ENCODE data around the gene ASB12. TPM values are rescaled to one million over a fixed set of nuclear protein-coding genes. Genes with fewer than 3 reads are reported as not detected.
A peak's percentile ranks its signal among the peaks of the same experiment; 100 is the strongest.
"Not testable (repeated sequence)": the region's sequence is repeated elsewhere in the genome, so short reads cannot be mapped to it uniquely, and the experiment has no call there.

ASB12 gene, protein sequence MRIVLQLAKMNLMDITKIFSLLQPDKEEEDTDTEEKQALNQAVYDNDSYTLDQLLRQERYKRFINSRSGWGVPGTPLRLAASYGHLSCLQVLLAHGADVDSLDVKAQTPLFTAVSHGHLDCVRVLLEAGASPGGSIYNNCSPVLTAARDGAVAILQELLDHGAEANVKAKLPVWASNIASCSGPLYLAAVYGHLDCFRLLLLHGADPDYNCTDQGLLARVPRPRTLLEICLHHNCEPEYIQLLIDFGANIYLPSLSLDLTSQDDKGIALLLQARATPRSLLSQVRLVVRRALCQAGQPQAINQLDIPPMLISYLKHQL
- 0.17 TPM in 1 of 2 replicates, not detected in the other for total RNA-seq (2014; rRNA removed; shearing (Covaris generic); ENCODE audit: low replicate concordance)

DNA sequence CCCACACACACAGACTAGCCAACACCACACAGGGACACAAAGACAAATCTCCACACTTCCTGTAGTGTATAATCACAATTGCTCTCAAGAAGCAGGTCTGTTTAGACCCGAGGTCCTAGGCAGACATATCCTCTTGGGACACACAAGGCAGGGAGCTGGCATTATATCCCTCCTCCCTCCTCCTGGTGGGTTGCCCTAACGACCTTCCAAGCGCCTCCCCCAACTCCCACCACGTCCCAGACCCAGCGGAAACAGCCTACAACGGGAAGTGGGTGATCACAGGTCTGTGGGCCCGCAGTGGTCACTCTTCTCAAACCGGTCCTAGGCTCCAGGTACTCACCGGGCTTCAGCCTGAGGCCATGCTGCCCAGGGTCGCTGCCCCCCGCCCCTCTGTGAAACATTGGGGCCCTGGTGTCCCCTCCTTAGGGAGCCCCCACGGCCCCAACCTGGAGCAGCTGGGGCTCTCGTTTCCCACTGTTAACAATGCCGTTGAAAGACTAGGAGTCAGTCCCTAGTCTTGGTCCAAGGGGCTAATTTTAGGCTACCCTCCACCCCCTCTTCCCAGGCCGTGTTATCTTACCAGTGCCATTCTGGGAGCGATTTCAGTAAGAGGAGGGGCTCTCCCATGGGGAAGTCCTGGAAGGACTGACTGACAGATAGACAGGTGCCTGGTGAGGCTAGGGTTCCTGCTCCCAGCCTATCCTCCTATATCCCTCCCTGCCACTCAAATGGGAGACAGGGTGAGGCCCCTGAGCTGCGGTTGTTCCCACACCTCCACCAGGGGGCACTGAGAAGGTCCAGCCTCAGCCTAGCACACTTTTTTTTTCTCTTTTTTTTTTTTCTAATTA is at the start of gene ASB12:
TSS of gene ASB12 (minus strand) at position 485 of the 848 bp plus-strand sequence. CDS start 4,957 bp downstream, outside the sequence.
- in situ Hi-C loops (cut with HindIII; ENCODE audit: low pct_unique_long_range_greater_than_20kb, low sequenced_read_pairs), result no loop called here
- DNase-seq (ENCODE audit: low read depth), result no peak

DNA sequence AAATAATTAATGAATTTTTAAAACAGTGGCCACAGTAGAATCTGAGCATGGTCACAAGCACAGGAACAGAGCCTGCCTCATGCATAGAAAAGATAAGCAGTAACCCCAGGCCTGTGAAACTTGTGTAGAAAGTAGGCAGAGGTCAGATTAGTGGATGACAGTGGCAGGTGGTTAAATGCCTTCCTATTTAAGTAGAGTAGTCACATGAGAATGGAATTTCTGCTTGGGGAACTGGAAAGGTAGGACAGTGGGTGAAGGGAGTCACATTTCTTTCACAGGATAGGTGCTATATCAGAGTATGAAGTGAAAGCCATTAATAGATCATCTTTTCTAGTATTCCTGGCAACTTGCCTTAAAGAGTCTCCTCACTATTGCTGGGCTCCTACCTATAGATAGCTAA is 34.9 kb upstream of the ASB12 start:
- no peak for DNase-seq (ENCODE audit: low read depth)
- in situ Hi-C loops (cut with HindIII; ENCODE audit: low pct_unique_long_range_greater_than_20kb, low sequenced_read_pairs), result no loop called here

DNA sequence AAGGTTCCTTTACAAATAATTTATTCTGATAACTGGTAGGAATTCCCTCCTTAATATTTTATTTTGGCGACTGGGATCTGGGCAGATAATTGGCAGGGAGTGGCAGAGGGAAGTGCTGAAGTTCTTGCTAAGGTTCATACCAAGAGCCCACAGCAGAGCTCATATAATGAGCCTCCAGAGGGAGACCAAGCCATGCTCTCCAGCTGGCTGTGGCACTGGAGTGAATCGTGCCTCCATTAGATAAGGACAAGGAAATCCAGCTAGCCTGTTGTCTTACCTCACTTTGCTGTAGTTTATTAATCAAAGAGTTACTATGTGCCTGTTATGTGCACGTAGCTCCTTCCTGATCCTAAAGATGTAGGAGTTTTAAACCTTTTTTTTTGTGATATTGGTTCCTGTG is 1.3 kb downstream of the ASB12 start:
- in situ Hi-C loops (cut with HindIII; ENCODE audit: low pct_unique_long_range_greater_than_20kb, low sequenced_read_pairs), result no loop called here
- DNase-seq (ENCODE audit: low read depth), result no peak

DNA sequence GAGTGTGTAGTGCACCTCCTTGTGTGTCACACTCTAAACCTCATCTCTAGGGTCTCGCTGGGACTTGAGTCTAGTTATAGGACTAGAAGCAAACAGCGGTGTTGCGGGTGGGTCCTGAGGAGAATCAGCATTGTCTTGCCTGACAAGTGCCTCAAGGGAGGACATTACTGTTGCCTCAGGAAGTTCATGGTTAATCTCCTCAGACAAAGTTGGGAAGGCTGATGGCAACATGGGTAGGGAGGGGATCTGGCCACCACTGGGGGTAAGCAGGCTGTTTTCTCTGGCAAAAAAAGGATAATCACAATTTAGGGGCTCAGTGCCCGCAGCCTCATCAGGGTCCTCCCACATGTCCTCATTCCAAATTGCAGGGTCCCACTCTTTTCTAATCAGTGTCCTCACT is 12.4 kb downstream of the ASB12 start:
- in situ Hi-C loops (cut with HindIII; ENCODE audit: low pct_unique_long_range_greater_than_20kb, low sequenced_read_pairs), result no loop called here
- DNase-seq (ENCODE audit: low read depth), result no peak

DNA sequence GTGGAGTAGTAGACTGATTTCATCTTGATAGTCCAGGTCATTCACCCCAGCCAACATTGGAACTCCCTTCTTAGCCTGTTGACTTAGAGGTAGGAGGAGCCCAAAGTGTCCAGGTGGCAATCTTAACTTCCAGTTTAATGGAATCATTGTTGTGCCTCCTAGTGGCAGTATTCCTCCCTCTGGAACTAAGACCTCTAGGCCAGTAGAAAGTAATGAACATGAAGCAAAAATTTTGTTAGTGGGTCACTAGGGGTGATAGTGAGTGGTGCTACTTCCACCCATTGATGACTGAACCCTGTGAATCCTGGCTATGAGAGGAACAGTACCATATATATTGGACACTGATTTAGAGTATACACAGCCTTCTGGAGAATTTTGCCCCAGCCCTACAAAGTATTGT is 16.4 kb downstream of the ASB12 start:
- DNase-seq (ENCODE audit: low read depth); in situ Hi-C loops (cut with HindIII; ENCODE audit: low pct_unique_long_range_greater_than_20kb, low sequenced_read_pairs): not testable (repeated sequence)

DNA sequence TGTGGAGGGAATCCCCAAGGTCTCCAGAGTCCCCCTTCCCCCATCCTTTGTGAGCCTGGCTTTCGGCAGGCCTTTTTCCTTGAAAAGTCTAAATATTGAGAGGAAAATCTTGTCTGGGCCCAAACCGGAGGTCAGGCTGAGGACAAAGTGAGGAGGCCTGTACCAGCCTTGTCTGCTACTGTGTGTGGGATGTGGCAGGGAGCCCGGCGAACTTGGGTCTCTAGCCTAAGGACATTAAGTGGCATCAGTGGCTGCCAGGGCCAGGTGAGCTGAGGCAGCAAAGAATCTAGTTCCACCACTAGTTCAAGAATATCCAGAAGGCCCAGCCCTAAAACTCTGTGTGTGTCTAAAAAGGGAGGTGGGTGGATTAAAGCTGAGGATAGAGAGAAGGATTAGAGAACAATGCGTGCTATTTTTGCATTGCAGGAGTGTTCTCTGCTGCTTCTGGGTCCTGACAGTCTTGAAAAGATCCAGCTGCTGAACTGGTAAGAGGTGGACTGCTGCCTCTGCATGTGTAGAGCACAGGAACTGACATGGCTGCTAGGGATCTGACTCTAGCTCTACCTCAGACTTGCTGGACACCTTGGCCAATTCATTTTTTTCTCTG is 23.7 kb downstream of the ASB12 start:
- in situ Hi-C loops (cut with HindIII; ENCODE audit: low pct_unique_long_range_greater_than_20kb, low sequenced_read_pairs), result no loop called here
- DNase-seq (ENCODE audit: low read depth), result no peak

DNA sequence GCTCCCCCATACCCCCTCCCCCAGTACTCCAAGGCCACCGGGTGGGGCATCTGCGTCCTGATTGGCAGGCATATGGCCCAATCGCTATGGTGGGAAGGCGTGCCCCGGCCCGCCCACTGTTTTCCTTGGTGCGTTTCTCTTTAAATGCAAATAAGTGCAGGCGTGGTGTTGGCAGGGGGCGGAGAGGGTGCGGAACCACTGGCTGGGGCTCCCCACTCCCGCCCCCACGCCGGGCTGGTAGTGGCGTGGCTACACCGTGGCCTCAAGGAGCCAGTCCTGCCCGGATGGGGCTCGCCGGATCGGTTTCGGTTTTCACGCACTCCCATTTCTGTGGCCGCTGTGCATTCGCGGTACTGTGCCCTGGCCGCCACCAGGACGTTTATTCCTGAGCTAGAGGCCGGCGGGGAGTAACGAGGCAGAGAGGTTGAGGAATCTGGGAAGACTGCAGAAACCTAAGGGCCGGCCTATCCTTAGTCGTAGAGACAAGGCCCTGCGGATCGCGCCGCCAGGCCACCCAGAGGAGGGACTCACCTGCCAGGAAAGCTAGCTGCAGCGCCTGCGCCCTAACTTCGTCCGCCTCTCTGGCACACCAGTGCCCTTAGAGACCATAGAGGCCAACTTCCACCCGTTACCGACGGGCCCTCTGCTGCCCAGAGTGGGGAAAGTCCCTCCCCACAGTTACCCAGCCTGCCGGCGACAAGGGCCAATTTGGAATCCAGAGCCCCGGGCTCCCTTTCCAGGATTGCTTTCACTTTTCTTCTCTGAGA is 24.5 kb downstream of the ASB12 start:
- DNase-seq (ENCODE audit: low read depth), result peak; percentile 93
- in situ Hi-C loops (cut with HindIII; ENCODE audit: low pct_unique_long_range_greater_than_20kb, low sequenced_read_pairs), result no loop called here

DNA sequence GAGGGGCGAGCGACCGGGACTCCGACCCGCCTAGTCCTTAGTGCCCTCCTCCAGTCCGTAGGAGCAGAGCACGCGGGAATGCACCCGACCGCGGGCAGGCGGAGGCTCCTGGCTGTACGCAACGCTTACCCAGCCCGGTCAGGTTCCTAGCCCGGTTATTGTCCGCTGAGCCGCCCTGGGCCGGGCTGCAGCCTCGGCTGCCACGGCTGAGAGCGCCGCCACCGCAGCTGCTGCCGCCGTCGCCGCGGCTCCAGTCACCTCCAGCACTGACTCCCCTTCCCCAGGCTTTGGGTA is 25.0 kb downstream of the ASB12 start, which contains the start of gene AMER1:
TSS of gene AMER1 (minus strand) at position 268 of the 294 bp plus-strand sequence. CDS start 12,422 bp downstream, outside the sequence.
- in situ Hi-C loops (cut with HindIII; ENCODE audit: low pct_unique_long_range_greater_than_20kb, low sequenced_read_pairs), result no loop called here
- DNase-seq (ENCODE audit: low read depth), result no peak

DNA sequence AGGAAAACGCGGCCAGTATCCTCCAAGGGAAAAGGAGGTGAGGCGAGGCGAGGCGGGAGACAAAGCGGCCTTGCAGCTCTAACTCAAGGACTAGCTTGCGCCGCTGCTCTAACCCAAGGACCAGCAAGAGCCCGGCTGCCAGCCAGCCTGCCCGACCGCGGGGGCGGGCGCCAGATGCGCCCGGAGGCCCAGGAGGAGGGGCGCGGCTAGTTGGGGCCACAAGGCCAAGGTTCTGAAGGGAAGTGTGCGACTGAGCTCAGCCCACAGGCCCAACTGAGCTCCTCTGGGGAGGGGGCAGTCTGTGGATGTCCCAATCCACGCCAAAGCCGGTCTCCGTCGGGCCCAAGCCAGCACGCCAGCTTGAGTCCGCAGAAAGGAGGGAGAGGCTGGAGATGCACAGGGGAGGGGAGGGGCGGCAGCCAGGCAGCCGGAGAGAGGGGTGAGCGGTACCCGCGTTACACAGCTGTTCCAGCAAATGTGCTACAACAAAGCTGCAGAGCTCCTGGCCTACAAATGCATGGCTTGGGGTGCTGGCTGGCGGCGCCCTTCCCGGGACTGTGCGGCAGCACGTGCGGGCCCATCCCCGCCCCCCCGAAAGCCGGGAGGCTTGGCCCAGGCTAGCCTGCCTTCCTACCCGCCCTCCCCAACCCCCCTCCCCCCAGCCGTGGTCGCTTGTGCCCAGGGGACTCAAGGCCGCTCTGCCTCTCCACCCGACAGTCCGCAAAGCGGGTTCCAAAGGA is 25.5 kb downstream of the ASB12 start:
- in situ Hi-C loops (cut with HindIII; ENCODE audit: low pct_unique_long_range_greater_than_20kb, low sequenced_read_pairs), result no loop called here
- peak; percentile 38 for DNase-seq (ENCODE audit: low read depth)

DNA sequence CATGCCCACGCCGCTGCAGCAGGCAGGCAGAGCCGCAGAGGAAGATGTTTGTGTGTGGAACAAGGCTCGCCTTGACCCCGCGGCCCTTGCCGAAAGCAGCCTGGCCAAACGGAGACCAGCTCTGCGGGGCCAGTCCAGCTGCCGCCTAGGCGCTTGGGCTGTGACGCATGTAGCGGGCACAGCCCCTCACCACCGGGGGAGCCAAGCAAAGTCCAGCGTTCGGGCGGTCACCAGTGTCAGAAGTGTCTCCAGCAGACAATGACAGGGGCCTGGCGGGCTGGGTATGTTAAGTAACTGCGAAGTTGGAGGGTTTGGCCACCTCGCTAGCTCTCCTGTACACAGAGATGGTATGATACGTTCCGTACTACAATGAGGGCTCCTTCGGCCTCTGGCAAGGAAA is 26.2 kb downstream of the ASB12 start:
- in situ Hi-C loops (cut with HindIII; ENCODE audit: low pct_unique_long_range_greater_than_20kb, low sequenced_read_pairs), result no loop called here
- DNase-seq (ENCODE audit: low read depth), result no peak

DNA sequence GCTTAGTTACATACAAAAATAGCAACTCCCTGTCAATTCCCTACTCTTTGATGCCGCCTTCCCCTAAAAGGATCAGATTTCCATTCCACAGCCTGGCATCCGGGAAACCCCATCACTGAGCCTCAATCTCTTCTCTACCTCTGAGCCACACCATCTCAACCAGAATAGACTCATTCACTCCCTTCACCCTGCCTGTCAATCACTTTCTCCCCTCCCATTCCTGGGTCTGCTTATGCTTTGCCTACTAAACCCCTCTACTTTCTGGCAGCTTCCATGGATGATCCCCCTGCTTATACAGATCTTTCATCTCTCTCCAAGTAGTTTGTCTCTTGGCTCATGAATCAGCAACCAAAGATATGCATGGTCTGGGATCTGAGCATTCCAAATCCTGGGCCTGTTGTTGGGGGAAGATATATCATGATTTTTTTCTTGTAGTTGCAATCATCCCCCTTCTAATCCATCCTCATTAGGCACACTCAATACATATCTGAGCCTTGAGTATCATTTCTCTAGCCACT is 27.5 kb downstream of the ASB12 start:
- DNase-seq (ENCODE audit: low read depth), result no peak
- in situ Hi-C loops (cut with HindIII; ENCODE audit: low pct_unique_long_range_greater_than_20kb, low sequenced_read_pairs), result no loop called here

DNA sequence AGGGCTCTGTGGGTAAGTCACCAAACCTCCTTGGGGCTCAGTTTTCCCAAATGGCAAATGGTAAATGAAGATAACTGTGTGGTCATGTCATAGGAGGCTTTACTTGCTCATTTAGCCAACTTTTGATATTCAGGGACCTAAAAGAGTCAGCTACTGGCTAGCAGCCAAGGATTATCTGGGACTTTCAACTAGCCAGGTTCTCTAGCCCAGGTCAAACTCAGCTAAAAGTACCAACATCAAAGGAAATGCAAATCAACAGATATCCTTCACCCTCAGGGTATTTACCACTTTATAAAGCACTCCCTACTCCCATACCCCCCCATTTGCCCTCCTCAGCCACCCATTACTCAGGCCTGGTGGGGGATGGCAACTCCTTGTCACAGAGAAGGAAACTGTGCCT is 32.4 kb downstream of the ASB12 start:
- DNase-seq (ENCODE audit: low read depth), result no peak
- in situ Hi-C loops (cut with HindIII; ENCODE audit: low pct_unique_long_range_greater_than_20kb, low sequenced_read_pairs), result no loop called here

DNA sequence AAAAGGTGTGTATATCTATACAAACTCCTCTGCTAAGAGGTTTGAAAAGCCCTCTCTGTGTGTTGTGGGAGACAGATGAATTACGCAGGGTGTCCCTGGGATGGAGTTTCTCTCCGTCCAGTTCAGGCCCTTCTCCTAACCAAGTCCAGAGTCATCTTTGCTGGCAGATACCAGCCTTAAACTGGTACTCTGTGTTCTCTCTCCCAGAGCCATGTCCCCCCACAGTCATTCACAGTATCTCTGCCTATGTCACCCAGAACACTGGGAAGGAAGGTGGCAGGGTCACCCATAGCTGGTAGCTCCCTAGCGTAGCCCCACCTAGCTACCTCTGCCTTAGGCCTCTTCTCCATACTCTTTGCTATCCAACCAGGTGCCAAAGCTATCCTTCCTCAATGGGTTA is 33.8 kb downstream of the ASB12 start:
- in situ Hi-C loops (cut with HindIII; ENCODE audit: low pct_unique_long_range_greater_than_20kb, low sequenced_read_pairs), result no loop called here

DNA sequence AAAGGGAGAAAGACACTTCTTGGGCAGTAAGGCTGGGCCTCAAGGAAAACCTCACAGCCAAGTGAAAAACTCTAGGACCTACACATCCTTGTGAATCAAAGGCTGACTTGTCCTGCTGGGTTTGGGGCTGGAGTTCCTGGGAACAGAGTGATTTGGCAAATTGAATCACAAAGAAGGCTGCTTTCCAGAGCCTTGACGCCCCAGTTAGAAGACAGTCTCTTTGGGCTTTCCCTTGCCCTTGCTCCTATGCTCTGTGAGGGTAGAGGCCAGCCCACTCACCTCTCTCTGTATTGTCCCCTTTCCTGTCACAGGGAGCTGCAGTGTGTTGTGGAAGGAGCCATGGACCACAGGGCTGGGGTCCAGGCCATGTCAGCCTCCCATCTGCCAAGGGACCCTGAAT is 34.5 kb downstream of the ASB12 start:
- DNase-seq (ENCODE audit: low read depth), result no peak
- in situ Hi-C loops (cut with HindIII; ENCODE audit: low pct_unique_long_range_greater_than_20kb, low sequenced_read_pairs), result no loop called here

More for the DNA sequence above, 33.8 kb downstream of the ASB12 start:
- no peak for DNase-seq (ENCODE audit: low read depth)

DNA sequence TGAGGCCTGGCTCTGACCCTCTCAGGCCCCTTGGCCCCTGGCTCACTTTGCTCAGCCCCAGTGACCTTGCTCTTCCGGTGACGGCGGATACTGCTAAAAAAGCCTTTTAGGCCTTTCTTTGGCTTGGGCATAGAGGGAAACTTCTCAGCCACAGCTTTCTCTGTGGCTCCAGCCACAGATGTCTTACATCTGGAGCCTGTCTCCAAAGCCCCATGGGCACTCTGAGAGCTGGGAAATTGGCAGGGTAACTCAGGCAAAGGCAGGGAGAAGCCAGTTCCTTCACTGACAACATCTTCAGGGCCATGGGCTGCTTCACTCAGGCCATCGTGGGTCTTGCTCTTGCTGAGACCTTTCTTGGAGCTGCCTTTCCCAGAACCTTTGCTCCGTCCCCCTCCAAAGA is 37.7 kb downstream of the ASB12 start:
- in situ Hi-C loops (cut with HindIII; ENCODE audit: low pct_unique_long_range_greater_than_20kb, low sequenced_read_pairs), result no loop called here
- DNase-seq (ENCODE audit: low read depth), result no peak

DNA sequence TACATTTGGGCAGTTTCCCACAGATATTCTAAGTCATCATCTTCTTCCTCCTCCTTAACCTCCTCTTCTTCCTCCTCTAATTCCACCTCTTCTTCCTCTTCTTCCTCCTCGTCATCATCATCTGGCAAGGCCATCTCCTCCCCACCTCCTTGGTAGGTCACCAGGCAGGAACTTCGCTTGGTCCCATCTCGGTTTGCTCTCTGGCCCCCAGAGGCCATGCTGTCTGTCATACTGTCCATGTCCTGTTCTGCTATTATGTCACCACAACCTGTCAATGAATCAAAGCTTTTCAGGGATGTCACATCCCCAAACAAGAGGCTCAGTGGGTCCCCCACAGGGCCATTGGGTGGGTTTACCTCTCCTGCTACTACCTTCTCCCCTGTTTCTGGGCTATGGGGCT is 38.4 kb downstream of the ASB12 start:
- DNase-seq (ENCODE audit: low read depth), result no peak
- in situ Hi-C loops (cut with HindIII; ENCODE audit: low pct_unique_long_range_greater_than_20kb, low sequenced_read_pairs), result no loop called here

DNA sequence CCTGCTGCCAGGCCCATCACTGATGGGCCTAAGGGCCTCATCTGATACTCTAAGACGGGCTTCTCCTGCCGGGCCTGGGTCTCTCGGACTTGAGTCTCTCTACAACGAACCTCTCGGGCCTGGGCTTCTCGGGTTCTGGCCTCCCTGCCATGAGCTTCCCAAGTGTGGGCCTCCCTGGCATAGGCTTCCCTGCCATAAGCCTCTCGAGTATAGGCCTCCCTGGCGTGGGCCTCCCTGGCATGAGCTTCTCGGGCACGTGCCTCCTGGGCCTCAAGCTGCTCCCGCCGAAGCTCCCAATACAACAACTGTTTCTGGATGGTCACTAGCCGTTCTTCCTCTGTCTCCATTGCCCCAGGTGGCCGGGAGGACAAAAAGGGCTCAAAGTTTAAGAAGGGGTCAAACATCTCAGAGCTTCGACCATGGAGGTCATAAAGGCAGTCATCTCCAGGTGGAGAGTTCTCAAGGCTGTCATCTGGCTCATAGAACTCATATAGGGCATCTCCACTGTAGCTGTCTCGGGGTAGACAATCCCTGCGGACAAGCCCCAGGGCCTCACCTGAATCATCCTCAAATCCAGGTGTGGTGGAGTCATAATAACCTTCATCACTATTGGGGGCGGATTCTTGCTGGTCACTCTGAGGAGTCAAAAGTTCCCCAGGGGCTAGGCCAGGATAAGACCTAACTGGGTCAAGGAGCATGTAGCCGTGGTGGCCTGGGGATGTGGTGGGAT is 39.0 kb downstream of the ASB12 start:
- in situ Hi-C loops (cut with HindIII; ENCODE audit: low pct_unique_long_range_greater_than_20kb, low sequenced_read_pairs), result no loop called here

More for the DNA sequence above, 39.0 kb downstream of the ASB12 start:
- no peak for DNase-seq (ENCODE audit: low read depth)
